HG03354 (cell line): Measurements from ENCODE around the gene MCC.

ENCODE experiments used
- ATAC-seq: cut with Tn5 transposase; IDR thresholded peaks from one replicate; pipeline ENCODE4 v1.9.1; 2021; ENCODE audit warnings: mild to moderate bottlenecking; ENCODE audit not compliant: unreplicated experiment, poor library complexity, severe bottlenecking

The MCC gene

GRCh38 chr5:113336975-113337374 is 151.3 kb downstream of the MCC start:
- peak; percentile 48 for ATAC-seq

GRCh38 chr5:113333411-113333810 is 154.8 kb downstream of the MCC start:
- ATAC-seq: no peak

GRCh38 chr5:113331209-113331551 is 157.1 kb downstream of the MCC start:
- ATAC-seq: no peak

GRCh38 chr5:113330533-113331208 is 157.6 kb downstream of the MCC start:
- peak; percentile 94 for ATAC-seq

- no peak for ATAC-seq
These were observed 158.3 kb downstream of the MCC start for GRCh38 chr5:113329981-113330380.

- ATAC-seq: no peak
These were observed 163.2 kb downstream of the MCC start for GRCh38 chr5:113325054-113325453.

- ATAC-seq: no peak
These were observed 167.0 kb downstream of the MCC start for GRCh38 chr5:113321276-113321675.

GRCh38 chr5:113320273-113320780 is 167.9 kb downstream of the MCC start:
- ATAC-seq: peak; percentile 86

GRCh38 chr5:113319256-113320053 is 168.8 kb downstream of the MCC start:
- no peak for ATAC-seq

- no peak for ATAC-seq
These were observed 170.6 kb downstream of the MCC start for GRCh38 chr5:113317636-113318035.

GRCh38 chr5:113311301-113311700 is 177.0 kb downstream of the MCC start:
- ATAC-seq: no peak

- no peak for ATAC-seq
These were observed 186.1 kb downstream of the MCC start for GRCh38 chr5:113302120-113302519.

GRCh38 chr5:113299591-113299990 is 188.7 kb downstream of the MCC start:
- ATAC-seq: no peak

- no peak for ATAC-seq
These were observed 191.6 kb downstream of the MCC start for GRCh38 chr5:113296676-113297075.

- peak; percentile 18 for ATAC-seq
These were observed 193.1 kb downstream of the MCC start for GRCh38 chr5:113295111-113295539.

- ATAC-seq: peak; percentile 98
These were observed 193.7 kb downstream of the MCC start for GRCh38 chr5:113294311-113295110.

- peak; percentile 32 for ATAC-seq
These were observed 194.3 kb downstream of the MCC start for GRCh38 chr5:113293975-113294310.

- ATAC-seq: no peak
These were observed 194.9 kb downstream of the MCC start for GRCh38 chr5:113293068-113293974.

GRCh38 chr5:113292462-113292861 is 195.8 kb downstream of the MCC start:
- no peak for ATAC-seq
